HFFc6 (cell line): ENCODE results near the gene RNF182. TPM values are rescaled to one million over a fixed set of nuclear protein-coding genes. Genes with fewer than 3 reads are reported as not detected.
"Not testable (repeated sequence)": the region's sequence is repeated elsewhere in the genome, so short reads cannot be mapped to it uniquely, and the experiment has no call there.

ENCODE experiments used
- DNase-seq: peaks from one replicate; pipeline ENCODE4 v3.0.0-alpha.2; 2018
- H3K27ac Mint-ChIP-seq: 2 replicates; pipeline ENCODE4 v1.8.0; 2020; ENCODE audit warnings: mild to moderate bottlenecking, mixed read lengths
- H3K27me3 Mint-ChIP-seq: 2 replicates; pipeline ENCODE4 v1.8.0; 2021; ENCODE audit warnings: mild to moderate bottlenecking, moderate library complexity, mixed read lengths; ENCODE audit not compliant: insufficient read depth
- H3K36me3 Mint-ChIP-seq: 2 replicates; pipeline ENCODE4 v1.8.0; 2021; ENCODE audit warnings: low read depth, mixed read lengths
- H3K4me1 Mint-ChIP-seq: 2 replicates; pipeline ENCODE4 v1.8.0; 2020; ENCODE audit warnings: low read depth, mixed read lengths
- H3K4me3 Mint-ChIP-seq: 2 replicates; pipeline ENCODE4 v1.8.0; 2020; ENCODE audit warnings: mild to moderate bottlenecking, moderate library complexity, mixed read lengths
- H3K9me3 Mint-ChIP-seq: 2 replicates; pipeline ENCODE4 v1.8.0; 2020; ENCODE audit warnings: mild to moderate bottlenecking, mixed read lengths
- CTCF ChIP-seq: fragments of 200-600 bp; sonication (generic); IDR thresholded peaks from 2 replicates; pipeline ENCODE4 v1.5.0; 2021; ENCODE audit warnings: antibody characterized with exemption, mild to moderate bottlenecking
- long read RNA-seq: library from polyadenylated mRNA; unstranded; transcript quantifications from one replicate; pipeline ENCODE4 v2.0.0, GENCODE V29; 2019
- total RNA-seq, 6 experiments: library from RNA; stranded (reverse); fragmentation: NEBNext Ultra II Directional; extraction: Animal tissue kit (Norgen Biotek cat#: 25700); gene quantifications; 2 replicates in 1 of 6; 3 replicates in 5 of 6; pipeline ENCODE4 v1.2.3, GENCODE V29; 2021

RNF182 gene
- 1 to 10 TPM in 2 of 6 experiments, under 1 TPM in 4; 0.48 to 6.1 (median 0.84) TPM for total RNA-seq
- long read RNA-seq, partial matches to known transcripts = 1 of 6 reads
- long read RNA-seq, other reads (novel, unspliced or antisense) = 0 of 6 reads

- no peak for TF ChIP-seq CTCF
- Mint-ChIP-seq H3K27ac (peak within 1 kb of the TSS; percentile 78; the same call in 1 of the 2 replicates), H3K4me1 (peaks cover 22% of the 10 kb centered on the region), H3K9me3 (no peaks in the 10 kb centered on the region), H3K4me3 (peak within 1 kb of the TSS; percentile 87), H3K27me3 (peaks cover 1% of the 10 kb centered on the region; the same call in 1 of the 2 replicates), H3K36me3 (no peaks in the 10 kb centered on the region)
- DNase-seq = no peak
These were observed at the start of gene RNF182 for GRCh38 chr6:13924949-13925881. Gene RNF182 (plus strand): TSS chr6:13924952. CDS start chr6:13977120, 52,168 bp downstream.

- Mint-ChIP-seq H3K9me3 (peaks cover 5% of the 10 kb centered on the region; the same call in 1 of the 2 replicates), H3K4me1 (peaks cover 7% of the 10 kb centered on the region; the same call in 1 of the 2 replicates), H3K27me3 (peaks cover 11% of the 10 kb centered on the region), H3K27ac (no peak overlapping the region), H3K4me3 (no peak overlapping the region), H3K36me3 (no peaks in the 10 kb centered on the region)
- no peak for TF ChIP-seq CTCF
- DNase-seq = peak; percentile 4
These were observed 47.7 kb upstream of the RNF182 start for GRCh38 chr6:13877051-13877450.

- H3K27ac Mint-ChIP-seq, DNase-seq, H3K4me3 Mint-ChIP-seq, H3K4me1 Mint-ChIP-seq, H3K27me3 Mint-ChIP-seq, H3K9me3 Mint-ChIP-seq, H3K36me3 Mint-ChIP-seq: not testable (repeated sequence)
These were observed 44.6 kb upstream of the RNF182 start for GRCh38 chr6:13880061-13880663.

- no peak for TF ChIP-seq CTCF
- H3K27me3 Mint-ChIP-seq = peaks cover 8% of the 10 kb centered on the region
- no peaks in the 10 kb centered on the region for H3K36me3 Mint-ChIP-seq
- H3K4me3 Mint-ChIP-seq = no peak overlapping the region
- no peak overlapping the region for H3K27ac Mint-ChIP-seq
- DNase-seq = no peak
- peaks cover 5% of the 10 kb centered on the region; the same call in 1 of the 2 replicates for H3K9me3 Mint-ChIP-seq
- peaks cover 7% of the 10 kb centered on the region; the same call in 1 of the 2 replicates for H3K4me1 Mint-ChIP-seq
These were observed 43.1 kb upstream of the RNF182 start for GRCh38 chr6:13881621-13882165.

GRCh38 chr6:13883966-13884365 is 40.8 kb upstream of the RNF182 start:
- H3K4me3 Mint-ChIP-seq = no peak overlapping the region
- H3K36me3 Mint-ChIP-seq = no peaks in the 10 kb centered on the region
- no peak for DNase-seq
- no peak overlapping the region for H3K27ac Mint-ChIP-seq
- peaks cover 11% of the 10 kb centered on the region for H3K27me3 Mint-ChIP-seq
- TF ChIP-seq CTCF = no peak
- no peaks in the 10 kb centered on the region for H3K4me1 Mint-ChIP-seq
- no peaks in the 10 kb centered on the region for H3K9me3 Mint-ChIP-seq
